ENCODE measurements around the gene AOX1. TPM values are rescaled to one million over a fixed set of nuclear protein-coding genes. Genes with fewer than 3 reads are reported as not detected.

AOX1 gene
- total and polyA plus RNA-seq, 2 experiments from 2014 or later: 1.4 to 5.0 TPM

DNA sequence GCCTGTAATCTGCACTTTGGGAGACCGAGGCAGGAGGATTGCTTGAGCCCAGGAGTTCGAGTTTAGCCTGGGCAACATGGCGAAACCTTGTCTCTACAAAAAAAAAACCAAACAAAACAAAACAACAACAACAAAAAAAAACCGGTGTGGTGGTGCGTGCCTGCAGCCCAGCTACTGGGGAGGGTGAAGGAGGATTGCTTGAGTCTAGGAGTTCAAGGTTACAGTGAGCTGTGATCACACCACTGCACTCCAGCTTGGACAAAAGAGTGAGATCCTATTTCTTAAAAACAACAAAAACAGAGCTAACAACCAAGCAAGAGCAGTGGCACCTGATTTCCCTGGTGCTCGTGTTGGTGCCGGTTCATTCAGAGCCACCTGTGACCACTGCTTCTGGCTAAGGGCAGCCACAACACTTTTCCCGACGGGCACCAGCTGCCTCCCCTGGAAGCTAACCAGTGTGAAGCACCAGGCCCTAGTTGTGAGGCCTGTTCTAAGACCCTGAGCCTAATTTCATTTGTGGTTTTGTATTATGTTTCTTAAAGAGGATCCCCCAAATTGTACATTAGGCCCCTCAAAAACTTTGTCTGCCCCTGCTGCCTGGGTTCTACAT is 1.3 kb downstream of the AOX1 start:
- no peak overlapping the region for H3K27ac ChIP-seq (ENCODE audit: low read depth)
- peaks cover 14% of the 10 kb centered on the region for H3K27me3 ChIP-seq (ENCODE audit: insufficient read depth)
- no peaks in the 10 kb centered on the region for H3K36me3 ChIP-seq (ENCODE audit: insufficient read depth)
- Mint-ChIP-seq H3K9me3 (no peaks in the 10 kb centered on the region), H3K27ac (no peak overlapping the region), H3K27me3 (ENCODE audit: insufficient read depth, low read depth, poor library complexity) (peaks cover 13% of the 10 kb centered on the region), H3K36me3 (ENCODE audit: low read depth) (no peaks in the 10 kb centered on the region), H3K4me3 (peak overlapping the region; percentile 93; the same call in 2 of the 3 replicates), H3K4me1 (peaks cover 8% of the 10 kb centered on the region; the same call in 2 of the 3 replicates)
- H3K4me2 ChIP-seq: peak overlapping the region; percentile 88
- H3K9me2 ChIP-seq (ENCODE audit: insufficient read depth): no peaks in the 10 kb centered on the region
- ATAC-seq (no peak), DNase-seq (ENCODE audit: low spot score) (no peak)
- H4K20me1 ChIP-seq (replicated peaks; ENCODE audit: insufficient read depth): no peaks in the 10 kb centered on the region
- peak overlapping the region; percentile 75 for H2AFZ ChIP-seq
- TF ChIP-seq ZNF114 (CRISPR knock-in tag; IDR thresholded peaks at IDR 0.05): no peak
- TF ChIP-seq ZNF331 (CRISPR knock-in tag; IDR thresholded peaks at IDR 0.05; ENCODE audit: low read depth): no peak
- 0 out of 2 replicates have a peak, but pooled peaks cover 7% of the 10 kb centered on the region for H3K4me1 ChIP-seq (ENCODE audit: insufficient read depth)
- no peaks in the 10 kb centered on the region for H3K79me2 ChIP-seq (replicated peaks; ENCODE audit: insufficient read depth)
- H3F3A ChIP-seq (replicated peaks; ENCODE audit: low read depth): 0 out of 2 replicates have a peak, but pooled peaks cover 7% of the 10 kb centered on the region
- H3K4me3 ChIP-seq: peak overlapping the region; percentile 66

DNA sequence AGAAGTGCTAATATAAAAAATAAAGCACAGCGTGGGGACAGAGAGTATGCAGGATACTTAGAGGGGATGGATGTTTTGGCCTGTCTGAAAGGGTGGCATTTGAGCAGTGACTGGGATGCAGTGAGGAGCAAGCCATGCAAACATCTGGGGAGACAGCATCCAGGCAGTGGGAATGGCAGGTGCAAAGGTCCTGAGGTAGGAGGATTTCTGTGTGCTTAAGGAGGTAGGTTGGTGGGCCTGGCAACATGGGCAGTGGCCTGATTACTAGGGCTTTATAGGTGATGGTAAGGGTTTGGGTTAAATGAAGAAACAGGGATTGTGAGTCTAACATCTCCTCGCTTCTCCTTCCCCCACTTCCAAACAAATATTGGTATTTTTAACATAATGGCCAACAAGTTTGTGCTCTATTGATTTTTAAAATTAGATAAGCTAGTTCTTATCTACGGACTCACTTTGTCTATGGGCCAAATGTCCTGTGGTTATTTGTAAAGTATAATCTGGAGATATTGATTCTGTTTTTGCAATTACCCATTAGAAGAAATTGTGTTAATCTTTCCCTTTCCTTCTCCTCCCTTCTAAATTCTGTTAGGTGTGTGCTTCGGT is 2.4 kb downstream of the AOX1 start:
- DNase-seq (ENCODE audit: low spot score) (no peak), ATAC-seq (no peak)
- Histone ChIP-seq H3K9me2 (ENCODE audit: insufficient read depth) (no peaks in the 10 kb centered on the region), H3K36me3 (ENCODE audit: insufficient read depth) (no peaks in the 10 kb centered on the region), H3K4me1 (ENCODE audit: insufficient read depth) (0 out of 2 replicates have a peak, but pooled peaks cover 7% of the 10 kb centered on the region), H3K4me3 (no peak overlapping the region), H2AFZ (no peak overlapping the region), H4K20me1 (replicated peaks; ENCODE audit: insufficient read depth) (no peaks in the 10 kb centered on the region), H3K79me2 (replicated peaks; ENCODE audit: insufficient read depth) (no peaks in the 10 kb centered on the region), H3F3A (replicated peaks; ENCODE audit: low read depth) (0 out of 2 replicates have a peak, but pooled peaks cover 7% of the 10 kb centered on the region), H3K4me2 (no peak overlapping the region), H3K27me3 (ENCODE audit: insufficient read depth) (peaks cover 14% of the 10 kb centered on the region), H3K27ac (ENCODE audit: low read depth) (no peak overlapping the region)
- Mint-ChIP-seq H3K36me3 (ENCODE audit: low read depth) (no peaks in the 10 kb centered on the region), H3K4me1 (peaks cover 8% of the 10 kb centered on the region; the same call in 2 of the 3 replicates), H3K9me3 (no peaks in the 10 kb centered on the region), H3K27ac (no peak overlapping the region), H3K4me3 (no peak overlapping the region), H3K27me3 (ENCODE audit: insufficient read depth, low read depth, poor library complexity) (peaks cover 13% of the 10 kb centered on the region)
- no peak for TF ChIP-seq ETS1 (IDR thresholded peaks at IDR 0.05)
- TF ChIP-seq ZNF462 (CRISPR knock-in tag; IDR thresholded peaks at IDR 0.05): no peak
- TF ChIP-seq JUNB (IDR thresholded peaks at IDR 0.05; ENCODE audit: unreplicated experiment): no peak
- TF ChIP-seq, protein P1, sequence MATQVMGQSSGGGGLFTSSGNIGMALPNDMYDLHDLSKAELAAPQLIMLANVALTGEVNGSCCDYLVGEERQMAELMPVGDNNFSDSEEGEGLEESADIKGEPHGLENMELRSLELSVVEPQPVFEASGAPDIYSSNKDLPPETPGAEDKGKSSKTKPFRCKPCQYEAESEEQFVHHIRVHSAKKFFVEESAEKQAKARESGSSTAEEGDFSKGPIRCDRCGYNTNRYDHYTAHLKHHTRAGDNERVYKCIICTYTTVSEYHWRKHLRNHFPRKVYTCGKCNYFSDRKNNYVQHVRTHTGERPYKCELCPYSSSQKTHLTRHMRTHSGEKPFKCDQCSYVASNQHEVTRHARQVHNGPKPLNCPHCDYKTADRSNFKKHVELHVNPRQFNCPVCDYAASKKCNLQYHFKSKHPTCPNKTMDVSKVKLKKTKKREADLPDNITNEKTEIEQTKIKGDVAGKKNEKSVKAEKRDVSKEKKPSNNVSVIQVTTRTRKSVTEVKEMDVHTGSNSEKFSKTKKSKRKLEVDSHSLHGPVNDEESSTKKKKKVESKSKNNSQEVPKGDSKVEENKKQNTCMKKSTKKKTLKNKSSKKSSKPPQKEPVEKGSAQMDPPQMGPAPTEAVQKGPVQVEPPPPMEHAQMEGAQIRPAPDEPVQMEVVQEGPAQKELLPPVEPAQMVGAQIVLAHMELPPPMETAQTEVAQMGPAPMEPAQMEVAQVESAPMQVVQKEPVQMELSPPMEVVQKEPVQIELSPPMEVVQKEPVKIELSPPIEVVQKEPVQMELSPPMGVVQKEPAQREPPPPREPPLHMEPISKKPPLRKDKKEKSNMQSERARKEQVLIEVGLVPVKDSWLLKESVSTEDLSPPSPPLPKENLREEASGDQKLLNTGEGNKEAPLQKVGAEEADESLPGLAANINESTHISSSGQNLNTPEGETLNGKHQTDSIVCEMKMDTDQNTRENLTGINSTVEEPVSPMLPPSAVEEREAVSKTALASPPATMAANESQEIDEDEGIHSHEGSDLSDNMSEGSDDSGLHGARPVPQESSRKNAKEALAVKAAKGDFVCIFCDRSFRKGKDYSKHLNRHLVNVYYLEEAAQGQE (IDR thresholded peaks at IDR 0.05; ENCODE audit: unreplicated experiment): no peak

All from GM23338 (cell line).